ENCODE measurements around the gene RECK. TPM values are rescaled to one million over a fixed set of nuclear protein-coding genes. Genes with fewer than 3 reads are reported as not detected.

The RECK gene
- total RNA-seq, 4 donors from 2014 or later, result 2.9 to 4.1 (median 3.5) TPM

GRCh38 chr9:36163049-36163785 lies 126.5 kb downstream of the RECK start:
- intact Hi-C loops (cut with DNase I; ENCODE audit: low total_unique reads), result loop anchor here (10.0 kb wide), 1 partner anchor 128 kb away; the partner anchor contains the start of gene RECK
- Histone ChIP-seq H3K4me1 (peaks cover 2 to 18% of the 10 kb centered on the region in 2 donors), H3K4me3 (no peak overlapping the region), H3K27ac (peak overlapping the region; percentile 61 to 71 (median 65)), H3K27me3 (peaks cover 0 to 9% (median 5%) of the 10 kb centered on the region in 3 donors), H3K36me3 (no peaks in the 10 kb centered on the region), H3K9me3 (no peaks in the 10 kb centered on the region)
- DNase-seq (peak in 1 of 2 donors; percentile 40), ATAC-seq (no peak)
- TF ChIP-seq POLR2A (IDR thresholded peaks at IDR 0.05) (no peak), CTCF (IDR thresholded peaks at IDR 0.05 in 4 of 5, conservative IDR thresholded peaks at IDR 0.05 in 1 of 5) (no peak)
- in situ Hi-C loops (cut with MboI; ENCODE audit: low sequenced_read_pairs in 4 of 4), result no loop called here

DNA sequence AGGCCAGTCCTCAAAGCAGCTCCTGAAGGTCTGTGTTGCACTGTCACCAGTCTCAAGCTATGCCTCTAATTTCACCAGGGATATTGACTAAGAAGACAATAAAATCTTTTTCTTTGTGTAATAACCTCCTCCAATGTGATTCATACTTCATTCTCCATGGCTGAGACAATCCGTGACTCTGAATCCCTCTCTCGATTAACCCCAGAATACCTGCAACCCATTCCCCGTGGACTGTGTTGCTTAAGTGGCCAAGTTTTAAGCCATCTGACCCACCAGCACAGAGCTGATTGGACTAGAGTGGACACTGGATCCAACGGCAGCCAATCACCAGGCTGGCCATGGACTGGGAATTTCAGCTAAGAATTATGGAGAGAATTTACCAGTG lies 127.1 kb downstream of the RECK start:
- in situ Hi-C loops (cut with MboI; ENCODE audit: low sequenced_read_pairs in 4 of 4) (no loop called here), intact Hi-C loops (cut with DNase I; ENCODE audit: low total_unique reads) (loop anchor here (10.0 kb wide), 1 partner anchor 129 kb away; the partner anchor contains the start of gene RECK)
- TF ChIP-seq CTCF (IDR thresholded peaks at IDR 0.05 in 4 of 5, conservative IDR thresholded peaks at IDR 0.05 in 1 of 5), result no peak
- no peak for TF ChIP-seq POLR2A (IDR thresholded peaks at IDR 0.05)
- H3K9me3 ChIP-seq, result no peaks in the 10 kb centered on the region
- no peak overlapping the region for H3K4me3 ChIP-seq
- ATAC-seq (peak; percentile 29 to 53), DNase-seq (no peak)
- H3K27ac ChIP-seq, result peak overlapping the region; percentile 61 to 71 (median 65)
- H3K36me3 ChIP-seq, result no peaks in the 10 kb centered on the region
- H3K27me3 ChIP-seq, result peaks cover 0 to 9% (median 8%) of the 10 kb centered on the region in 3 donors
- H3K4me1 ChIP-seq, result peaks cover 2 to 18% of the 10 kb centered on the region in 2 donors

GRCh38 chr9:36164372-36164771 lies 127.7 kb downstream of the RECK start:
- peaks cover 0 to 9% (median 8%) of the 10 kb centered on the region in 3 donors for H3K27me3 ChIP-seq
- peak overlapping the region in 3 of 4 donors; percentile 61 to 67 (median 63) for H3K27ac ChIP-seq
- no peak for ATAC-seq
- H3K9me3 ChIP-seq, result no peaks in the 10 kb centered on the region
- H3K4me3 ChIP-seq, result no peak overlapping the region
- in situ Hi-C loops (cut with MboI; ENCODE audit: low sequenced_read_pairs in 4 of 4) (no loop called here), intact Hi-C loops (cut with DNase I; ENCODE audit: low total_unique reads) (loop anchor here (10.0 kb wide), 1 partner anchor 130 kb away; the partner anchor contains the start of gene RECK)
- no peak for DNase-seq
- H3K4me1 ChIP-seq, result peaks cover 2 to 18% of the 10 kb centered on the region in 2 donors
- TF ChIP-seq CTCF (IDR thresholded peaks at IDR 0.05 in 4 of 5, conservative IDR thresholded peaks at IDR 0.05 in 1 of 5), result no peak
- no peak for TF ChIP-seq POLR2A (IDR thresholded peaks at IDR 0.05)
- H3K36me3 ChIP-seq, result no peaks in the 10 kb centered on the region

DNA sequence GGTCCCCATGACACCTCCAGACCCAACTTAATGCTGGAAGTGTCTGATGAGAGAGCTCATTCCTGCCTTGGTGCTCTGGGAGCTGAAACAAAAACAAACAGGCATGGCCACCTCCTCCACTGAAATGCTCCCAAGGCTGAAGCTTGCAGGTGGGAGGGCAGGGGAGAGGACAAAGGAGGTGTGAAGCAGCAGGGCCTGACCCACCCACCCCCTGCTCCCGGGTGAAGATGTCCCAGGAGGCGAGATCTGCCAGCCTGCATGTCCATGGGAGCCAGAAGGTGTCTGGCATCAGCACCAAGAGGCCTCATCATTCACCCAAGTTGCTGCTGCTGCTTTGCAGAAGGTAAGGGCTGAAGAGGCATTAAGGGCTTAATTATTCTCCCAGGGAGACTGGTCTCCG lies 128.3 kb downstream of the RECK start:
- H3K27ac ChIP-seq, result peak overlapping the region; percentile 21 to 67 (median 62)
- H3K27me3 ChIP-seq, result peaks cover 0 to 9% (median 8%) of the 10 kb centered on the region in 3 donors
- H3K4me1 ChIP-seq, result peaks cover 2 to 18% of the 10 kb centered on the region in 2 donors
- H3K4me3 ChIP-seq, result no peak overlapping the region
- no peaks in the 10 kb centered on the region for H3K36me3 ChIP-seq
- TF ChIP-seq POLR2A (IDR thresholded peaks at IDR 0.05), result no peak
- TF ChIP-seq CTCF (IDR thresholded peaks at IDR 0.05 in 4 of 5, conservative IDR thresholded peaks at IDR 0.05 in 1 of 5), result no peak
- ATAC-seq (no peak), DNase-seq (no peak)
- H3K9me3 ChIP-seq, result no peaks in the 10 kb centered on the region
- intact Hi-C loops (cut with DNase I; ENCODE audit: low total_unique reads) (loop anchor here (10.0 kb wide), 1 partner anchor 130 kb away; the partner anchor contains the start of gene RECK), in situ Hi-C loops (cut with MboI; ENCODE audit: low sequenced_read_pairs in 4 of 4) (loop anchor here in 2 of 4 donors (5.0 kb wide), 1 partner anchor 63 kb away; no protein-coding TSS in a partner anchor)
